NCI-H2029 treated with DMSO at 0.1 percent for 48 hours (cell line): ENCODE measurements around the gene GALNT10.

Experiments
- DNase-seq: peaks from one replicate; lab custom pipeline; 2025; lab: John Stamatoyannopoulos, UW

The GALNT10 gene

DNA sequence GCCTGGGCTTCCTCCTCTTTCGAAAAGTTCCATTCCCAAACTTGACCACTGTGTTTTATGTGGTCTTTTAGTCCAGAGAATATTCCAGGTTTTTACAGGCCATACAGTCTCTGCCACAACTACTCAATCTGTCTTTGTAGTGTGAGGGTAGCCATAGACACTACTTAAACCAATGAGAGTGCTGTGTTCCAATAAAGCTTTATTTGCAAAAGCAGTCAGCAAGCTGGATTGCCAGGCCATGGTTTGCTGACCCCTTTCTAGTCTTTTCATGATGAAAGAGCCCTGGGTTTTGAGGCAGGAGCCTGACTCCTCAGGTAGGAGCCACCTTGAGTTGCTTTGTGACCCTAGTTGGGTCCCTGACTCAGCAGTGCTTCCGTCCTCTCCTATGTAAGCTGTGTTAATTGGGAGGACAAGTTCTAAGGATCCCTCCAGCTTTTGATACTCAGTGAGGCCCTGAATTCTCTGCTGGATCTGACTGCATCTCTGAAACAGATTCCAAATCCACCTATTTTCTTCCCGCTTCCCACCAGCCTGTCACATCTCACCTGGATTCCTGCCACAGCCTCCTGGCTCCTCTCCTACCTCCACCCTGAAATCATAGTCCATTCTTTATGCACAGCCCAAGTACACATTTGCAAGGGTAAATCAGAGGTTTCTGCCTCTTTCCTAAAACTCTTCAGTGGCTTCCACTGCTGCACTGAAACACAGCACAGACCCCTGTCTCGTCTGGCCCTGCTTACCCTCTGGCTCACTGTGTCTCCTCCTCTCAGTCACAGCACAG is 13.5 kb downstream of the GALNT10 start:
- no peak for DNase-seq

DNA sequence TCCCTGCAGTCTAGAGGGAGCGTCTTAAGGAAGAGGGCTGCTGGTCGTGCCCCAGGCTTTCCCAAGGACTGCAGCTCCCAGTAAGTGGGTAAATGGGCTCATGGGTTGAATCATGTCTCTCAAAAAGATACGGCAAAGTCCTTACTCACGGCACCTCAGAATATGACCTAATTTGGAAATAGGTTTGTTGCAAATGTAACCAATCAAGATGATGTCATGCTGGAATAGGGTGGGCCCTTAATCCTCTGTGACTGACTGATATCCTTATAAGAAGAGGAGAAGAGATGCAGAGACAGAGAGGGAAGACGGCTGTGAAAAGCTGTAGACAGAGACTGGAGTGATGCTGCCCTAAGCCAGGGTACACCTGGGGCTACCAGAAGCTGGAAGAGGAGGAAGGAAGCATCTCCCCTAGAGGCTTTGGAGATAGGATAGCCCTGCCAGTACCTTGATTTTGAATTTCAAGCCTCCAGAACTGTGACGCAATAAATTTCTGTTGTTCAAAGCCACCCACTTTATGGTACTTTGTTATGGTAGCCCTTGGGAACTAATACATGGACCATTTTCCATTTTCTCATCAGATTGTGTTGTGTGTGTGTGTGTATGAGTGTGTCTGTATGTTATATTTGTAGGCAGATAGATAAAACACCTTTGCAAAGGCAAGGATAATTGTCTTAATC is 15.0 kb downstream of the GALNT10 start:
- no peak for DNase-seq

DNA sequence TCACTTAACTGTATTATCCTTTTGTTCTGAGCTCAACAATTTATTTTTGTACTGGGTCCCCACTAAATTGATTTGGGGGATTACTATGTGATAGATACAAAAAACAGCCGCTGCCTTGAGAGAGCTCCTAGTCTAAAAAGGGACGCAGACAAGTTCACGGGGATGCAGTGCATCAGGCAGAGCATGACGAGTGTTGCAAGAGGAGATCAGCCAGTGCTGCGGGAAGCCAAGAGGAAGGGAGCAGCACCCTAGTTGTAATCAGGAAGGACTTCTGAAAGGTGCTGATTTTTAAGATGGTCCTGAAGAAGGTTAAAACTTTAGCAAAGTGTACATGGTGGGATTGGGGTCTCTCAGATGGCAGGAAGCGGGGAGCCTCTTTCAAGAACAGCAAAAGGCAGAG is 15.8 kb downstream of the GALNT10 start:
- DNase-seq: no peak

DNA sequence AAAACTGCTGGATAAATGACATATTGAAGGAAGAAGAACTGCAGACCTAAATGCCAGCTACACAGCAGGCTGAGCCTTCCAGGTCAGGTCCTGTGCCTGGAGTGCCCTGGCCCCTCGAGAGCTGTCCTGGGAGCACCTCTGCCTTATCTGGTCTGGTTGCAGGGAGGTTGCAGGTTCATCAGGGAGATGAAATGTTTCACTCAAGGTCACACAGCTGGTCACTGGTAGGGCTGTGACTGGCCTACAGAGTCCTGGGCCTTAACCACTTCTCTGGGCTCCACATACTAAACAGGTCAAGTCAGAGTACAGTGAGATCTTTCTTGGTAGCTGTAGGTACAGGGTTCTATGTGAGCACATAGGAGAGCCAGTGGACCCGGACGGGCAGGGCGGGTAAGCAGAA is 16.7 kb downstream of the GALNT10 start:
- DNase-seq: no peak

DNA sequence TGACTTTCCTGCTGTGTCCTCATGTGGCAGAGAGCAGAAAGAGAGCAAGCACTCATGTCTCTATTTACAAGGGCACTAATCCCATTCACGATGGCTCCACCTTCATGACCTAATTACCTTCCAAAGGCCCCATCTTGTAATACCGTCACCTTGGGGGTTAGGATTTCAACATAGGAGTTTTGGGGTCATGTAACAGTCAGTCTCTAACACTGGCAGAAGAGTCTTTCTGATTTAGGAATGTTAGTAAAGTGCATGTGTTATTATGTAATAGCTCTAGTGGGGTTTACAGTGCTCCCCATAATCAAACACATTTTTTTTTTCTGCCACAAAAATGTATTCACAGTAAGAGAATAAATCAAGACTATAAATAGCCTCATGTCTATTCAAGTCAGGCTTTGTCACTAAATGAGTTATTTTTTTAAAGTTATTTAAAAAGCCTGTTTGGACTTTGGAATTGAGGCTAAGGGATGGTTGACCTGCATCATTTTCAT is 19.1 kb downstream of the GALNT10 start:
- DNase-seq: peak; percentile 14

DNA sequence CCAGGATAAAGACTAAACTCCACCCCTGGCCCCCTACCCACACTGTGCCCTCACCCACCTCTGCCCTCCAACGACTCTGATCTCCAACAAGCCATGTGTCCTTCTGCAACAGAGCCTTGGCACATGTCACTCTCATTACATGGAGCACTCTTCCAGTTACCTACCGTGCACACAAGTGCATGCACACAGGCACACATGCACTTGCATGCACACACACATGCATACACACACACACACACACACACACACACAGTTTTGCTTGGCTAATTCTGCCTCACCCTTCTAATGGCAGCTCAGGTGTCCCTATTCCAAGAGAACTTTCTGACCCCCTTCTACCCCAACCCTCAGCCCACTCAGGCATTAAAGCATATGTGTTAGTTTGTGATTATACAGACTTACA is 19.6 kb downstream of the GALNT10 start:
- DNase-seq: no peak

DNA sequence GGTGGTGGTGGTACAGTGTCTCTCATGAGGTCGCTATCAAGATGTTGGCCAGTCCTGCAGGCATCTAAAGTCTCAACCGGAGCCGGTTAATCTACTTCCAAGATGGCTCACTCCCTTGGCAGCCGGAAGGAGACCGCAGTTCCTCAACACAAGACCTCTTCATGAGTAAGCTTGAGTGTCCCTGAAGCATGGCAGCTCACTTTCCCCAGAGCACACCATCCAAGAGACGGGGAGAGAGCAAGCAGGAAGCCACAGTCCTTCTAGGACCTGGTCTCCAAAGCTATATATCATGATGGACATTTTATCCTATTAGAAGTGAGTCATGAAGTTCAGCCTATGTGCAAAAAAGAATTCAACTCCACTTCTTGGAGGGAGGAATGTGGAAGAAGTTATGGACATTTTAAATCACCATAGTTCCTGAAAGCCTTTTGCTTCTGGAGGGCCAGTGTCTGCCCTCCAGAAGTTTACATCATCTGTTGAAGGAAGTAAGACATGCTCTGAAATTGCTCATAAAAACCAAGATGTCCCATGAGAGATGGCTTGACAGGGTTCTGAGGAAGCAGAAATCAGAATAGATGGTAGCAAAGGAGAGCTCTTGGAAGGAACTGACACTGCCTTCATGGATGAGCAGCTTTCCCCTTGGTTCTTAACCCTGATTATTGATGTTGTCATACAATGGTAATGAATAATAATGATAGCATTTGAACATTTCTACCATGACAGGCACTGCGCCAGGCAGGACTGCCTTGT is 21.3 kb downstream of the GALNT10 start:
- DNase-seq: no peak

DNA sequence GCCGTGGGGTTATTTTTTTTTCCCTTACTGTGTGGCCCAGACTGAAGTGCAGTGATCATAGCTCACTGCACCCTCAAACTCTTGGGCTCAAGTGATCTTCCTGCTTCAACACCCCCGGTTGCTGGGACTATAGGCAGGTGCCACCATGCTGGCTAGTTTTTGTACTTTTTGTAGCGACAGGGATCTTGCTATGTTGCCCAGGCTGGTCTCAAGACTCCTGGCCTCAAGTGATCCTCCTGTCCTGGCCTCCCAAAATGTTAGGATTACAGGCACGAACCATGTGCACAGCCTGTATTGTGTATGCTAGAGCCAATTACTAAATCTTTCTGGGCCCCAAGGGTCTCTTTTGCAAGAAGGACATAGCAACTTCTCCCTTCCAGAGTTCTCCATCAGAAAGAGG is 23.1 kb downstream of the GALNT10 start:
- no peak for DNase-seq

DNA sequence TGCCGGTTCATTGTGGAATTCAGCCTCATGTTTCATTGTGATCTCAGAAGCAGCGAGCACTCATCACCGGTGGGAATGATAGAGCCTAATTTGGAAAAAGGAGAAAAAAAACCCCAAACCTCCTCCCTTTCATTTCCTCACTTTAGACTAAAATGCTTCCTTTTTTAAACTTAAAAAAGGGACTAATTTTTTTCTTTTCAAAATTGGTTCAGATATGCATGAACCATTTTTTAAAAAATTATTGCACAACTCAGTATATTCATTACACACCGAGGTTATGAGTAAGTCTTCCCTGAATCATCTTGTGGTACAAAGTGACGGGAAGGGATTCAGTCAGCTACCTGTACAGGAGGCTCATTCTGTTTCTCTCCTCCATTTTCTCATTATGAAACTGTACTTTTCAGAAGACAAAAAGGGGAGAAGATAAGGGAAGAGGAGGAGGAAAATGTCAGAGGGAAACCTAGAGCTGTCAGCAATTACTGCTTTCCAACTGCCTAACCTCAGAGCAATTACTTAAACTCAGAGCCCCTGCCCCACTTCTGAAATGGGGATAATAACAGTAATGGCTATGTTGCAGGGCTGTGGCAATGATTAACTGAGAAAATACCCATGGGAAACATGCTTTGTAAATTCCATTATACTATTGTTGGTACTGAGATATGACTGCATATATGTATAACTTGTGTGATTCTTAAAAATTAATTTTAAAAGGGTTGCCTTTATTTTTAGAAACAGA is 24.0 kb downstream of the GALNT10 start:
- no peak for DNase-seq

DNA sequence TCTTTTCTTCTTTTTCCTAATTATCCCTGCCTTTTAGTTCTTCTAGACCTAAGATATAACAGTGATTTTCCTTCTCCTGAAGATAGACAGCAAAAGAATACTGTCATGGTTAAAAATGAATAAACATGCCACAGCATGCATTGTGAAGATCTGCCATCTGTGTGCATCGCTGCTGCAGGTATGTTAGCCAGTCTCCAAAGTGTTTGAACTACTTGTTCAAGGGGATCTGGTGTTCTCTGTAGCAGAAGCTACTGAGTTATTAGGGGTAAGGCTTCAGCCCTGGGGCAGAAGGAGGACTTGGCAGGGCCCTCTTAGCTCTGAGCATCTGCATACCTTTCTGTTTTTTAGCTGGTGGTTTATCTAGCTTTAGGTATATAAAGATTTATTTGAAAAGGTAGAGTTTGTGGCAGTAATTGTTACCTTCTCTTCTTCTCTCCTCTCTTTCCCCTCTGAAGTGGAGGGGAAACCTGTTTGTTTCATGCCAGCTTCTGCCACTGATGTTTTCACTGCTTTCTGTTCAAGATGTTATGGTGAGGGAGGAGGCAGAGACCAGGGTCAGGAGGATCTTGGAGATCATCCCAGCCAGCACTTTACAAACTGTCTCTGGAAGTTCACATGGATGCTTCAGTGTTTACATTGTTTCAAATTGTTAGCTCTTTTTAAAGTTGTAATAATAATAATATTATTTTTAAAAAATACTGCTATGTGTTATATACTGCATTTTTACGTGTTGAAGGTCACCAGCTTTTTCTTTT is 25.2 kb downstream of the GALNT10 start:
- DNase-seq: no peak

DNA sequence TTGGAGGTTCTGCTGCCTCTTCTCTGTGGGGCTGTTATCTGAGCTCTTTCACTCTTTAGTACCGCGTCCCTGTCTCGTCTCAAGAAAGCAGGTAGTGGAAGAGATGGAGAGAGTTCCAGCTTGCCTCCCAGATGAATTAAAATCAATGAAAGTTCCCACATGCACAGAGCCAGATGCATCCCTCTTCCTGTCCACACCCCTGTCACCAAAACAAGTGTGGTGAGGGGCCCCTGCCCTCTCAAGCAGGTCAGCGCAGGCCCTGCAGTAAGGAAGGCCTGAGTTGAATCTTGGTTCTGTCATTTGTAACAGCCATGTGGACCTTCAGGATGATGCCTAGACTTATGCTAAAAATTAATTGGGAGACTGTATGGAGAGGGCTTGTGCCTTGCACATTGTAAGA is 26.9 kb downstream of the GALNT10 start:
- DNase-seq: no peak

DNA sequence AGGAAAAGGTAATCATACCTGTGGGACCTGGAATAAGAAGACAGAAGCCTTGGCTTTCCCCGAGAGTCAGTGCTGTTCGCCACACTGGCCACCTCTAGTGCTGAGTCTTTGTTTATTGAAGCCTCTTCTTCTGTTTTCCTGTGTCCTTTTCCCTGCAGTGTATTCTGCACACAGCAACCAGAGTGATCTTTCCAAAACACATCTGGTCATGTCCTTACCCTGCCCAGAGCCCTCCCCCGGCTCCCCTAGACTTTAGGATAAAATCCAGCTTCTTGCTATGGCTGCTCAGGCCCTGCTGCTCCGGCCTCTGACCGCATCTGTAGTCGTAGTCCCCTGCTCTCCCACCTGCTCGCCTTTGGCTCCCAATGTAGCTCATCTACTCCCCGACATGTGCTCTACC is 28.3 kb downstream of the GALNT10 start:
- no peak for DNase-seq

DNA sequence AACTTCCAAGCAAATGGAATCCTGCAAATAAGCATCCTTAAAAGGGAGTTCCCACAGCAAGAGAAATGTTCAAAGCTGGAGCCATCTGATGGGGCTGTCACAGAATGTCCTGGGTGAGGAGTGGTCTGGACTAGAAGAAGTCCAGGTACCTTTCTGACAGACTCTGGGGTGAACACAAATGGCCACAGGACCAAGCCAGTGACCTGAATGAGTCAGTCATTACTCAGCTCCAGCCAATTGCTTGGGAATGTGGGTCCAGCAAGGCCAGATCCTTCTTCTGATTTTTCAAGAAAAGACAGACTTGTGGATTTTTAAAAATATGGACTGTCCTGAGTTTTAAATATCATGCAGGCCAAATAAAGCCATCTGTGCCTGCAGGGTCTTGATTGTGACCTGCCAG is 30.1 kb downstream of the GALNT10 start:
- no peak for DNase-seq

DNA sequence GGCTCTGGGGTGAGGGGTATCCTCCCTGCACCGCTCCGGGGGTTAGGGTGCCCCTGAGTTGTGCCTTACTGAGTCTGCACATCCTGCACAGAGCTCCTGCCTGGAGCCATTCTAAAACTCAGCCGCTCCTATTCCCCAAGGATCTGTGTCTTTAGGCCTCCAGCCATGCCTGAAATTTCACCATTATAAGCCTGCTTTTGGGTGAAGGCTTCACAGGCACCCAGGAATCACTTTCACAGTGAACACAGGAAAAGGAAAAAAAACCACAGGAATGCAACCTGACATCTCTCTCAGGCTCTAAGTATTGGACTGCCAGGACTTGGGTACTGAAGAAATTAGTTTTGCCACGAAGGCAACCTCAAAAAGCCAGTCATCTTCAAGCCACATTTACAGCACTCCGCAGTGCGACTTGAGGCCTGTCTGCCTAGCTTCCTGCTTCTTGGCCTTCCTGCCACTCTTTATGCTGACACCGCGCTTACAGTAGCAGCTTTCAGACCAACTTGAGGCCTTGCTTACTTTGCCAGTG is 30.9 kb downstream of the GALNT10 start:
- DNase-seq: no peak

DNA sequence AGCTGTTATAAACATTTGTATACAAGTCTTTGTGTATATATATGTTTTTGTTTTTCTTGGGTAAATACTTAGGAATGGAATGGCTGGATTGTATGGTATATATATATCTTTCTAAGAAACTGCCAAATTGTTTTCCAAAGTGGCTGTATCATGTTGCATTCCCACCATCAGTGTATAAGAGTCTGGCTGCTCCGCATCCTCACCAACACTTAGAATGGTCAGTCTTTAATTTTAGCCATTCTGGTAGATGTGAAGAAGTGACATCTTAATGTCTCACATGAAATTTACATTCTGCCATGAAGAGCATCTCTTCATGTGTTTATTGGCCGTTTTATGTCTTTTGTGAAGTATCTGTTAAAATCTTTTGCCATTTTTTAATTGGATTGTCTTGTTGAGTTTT is 31.9 kb downstream of the GALNT10 start:
- DNase-seq: no peak

DNA sequence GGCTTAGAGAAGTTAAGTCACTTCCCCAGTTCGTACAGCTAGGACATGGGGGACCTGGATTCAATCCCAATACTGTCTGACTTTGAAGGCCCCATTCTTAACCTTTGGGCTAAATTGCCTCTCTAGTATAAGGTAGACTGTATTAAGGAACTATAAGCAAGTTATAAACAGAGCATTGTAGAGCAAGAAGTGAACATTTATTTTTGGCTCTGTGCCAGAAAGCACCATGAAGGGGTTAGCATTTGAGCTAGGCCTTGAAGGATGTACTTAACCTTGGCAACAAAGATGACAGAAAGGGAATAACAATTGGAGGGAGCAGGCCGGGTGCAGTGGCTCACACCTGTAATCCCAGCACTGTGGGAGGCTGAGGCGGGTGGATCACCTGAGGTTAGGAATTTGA is 32.8 kb downstream of the GALNT10 start:
- peak; percentile 48 for DNase-seq

DNA sequence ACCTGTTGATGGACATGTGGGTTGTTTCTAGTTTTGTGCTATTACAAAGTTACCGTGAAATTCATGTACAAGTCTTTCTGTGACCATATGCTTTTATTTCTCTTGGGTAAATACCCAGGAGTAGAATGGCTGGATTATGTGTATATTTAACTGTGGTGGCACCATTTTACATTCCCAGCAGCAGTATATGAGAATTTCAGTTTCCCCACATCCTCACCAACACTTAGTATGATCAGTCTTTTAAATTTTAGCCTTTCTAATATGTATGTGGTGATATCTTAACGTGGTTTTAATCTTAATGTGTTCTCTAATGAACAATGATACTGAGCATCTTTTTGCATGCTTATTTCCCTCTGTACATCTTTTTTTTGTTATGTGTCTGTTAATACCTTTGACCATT is 36.6 kb downstream of the GALNT10 start:
- DNase-seq: no peak

DNA sequence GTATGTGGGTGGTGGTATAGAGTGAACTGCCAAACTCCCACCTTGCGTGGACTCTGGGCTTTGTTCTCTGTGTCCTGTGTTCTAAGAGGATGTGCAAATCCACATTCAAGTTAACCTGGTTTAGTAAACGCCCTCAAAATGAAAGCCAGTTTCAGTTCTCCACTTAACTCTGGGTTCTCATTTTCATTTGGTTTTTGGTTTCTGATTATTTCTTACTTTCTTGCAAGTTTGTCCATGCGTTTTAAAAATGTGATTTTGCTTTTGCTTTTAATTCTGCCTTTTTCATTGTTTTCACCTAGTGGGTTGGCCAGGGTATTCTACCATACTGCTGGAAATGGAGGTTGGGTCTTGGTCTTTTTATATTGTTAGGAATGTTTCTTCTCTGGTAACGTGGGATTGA is 38.2 kb downstream of the GALNT10 start:
- DNase-seq: no peak

DNA sequence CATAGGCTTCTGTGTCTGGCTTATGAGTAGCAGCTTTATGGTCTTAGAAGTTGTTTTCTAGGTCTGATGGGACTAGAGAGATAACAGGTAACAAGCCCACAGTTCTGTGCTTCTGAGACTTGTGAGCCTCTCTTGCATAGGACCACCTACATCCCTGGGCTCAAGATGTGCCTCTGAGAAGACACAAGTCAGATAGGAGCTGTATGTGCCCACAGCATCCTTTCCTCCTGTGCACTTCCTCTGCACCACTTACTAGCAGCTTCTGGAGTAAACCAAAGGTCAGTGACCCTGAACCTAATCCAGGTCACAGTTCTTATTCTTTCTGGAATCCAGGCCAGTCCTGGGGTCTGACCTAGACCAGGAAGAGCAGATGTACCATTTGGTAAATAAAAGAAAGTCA is 40.0 kb downstream of the GALNT10 start:
- DNase-seq: no peak

DNA sequence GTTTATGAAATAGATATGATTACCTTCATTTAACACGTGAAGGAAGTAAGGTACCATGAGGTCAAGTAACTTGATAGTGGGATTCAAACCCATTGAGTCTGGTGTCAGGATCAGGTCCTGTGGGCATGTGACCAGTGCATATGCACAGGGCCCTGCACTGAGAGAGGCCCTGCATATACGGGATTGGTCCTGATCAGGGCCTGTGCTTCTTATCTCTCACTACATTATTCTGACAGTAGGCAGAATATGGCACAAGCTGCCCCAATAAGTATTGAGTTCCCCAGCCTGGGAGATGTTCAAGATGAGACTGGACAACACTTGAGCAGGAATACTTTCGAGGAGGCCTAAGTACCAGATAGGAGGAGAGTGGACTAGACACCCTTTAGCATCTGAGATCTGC is 44.0 kb downstream of the GALNT10 start:
- no peak for DNase-seq

DNA sequence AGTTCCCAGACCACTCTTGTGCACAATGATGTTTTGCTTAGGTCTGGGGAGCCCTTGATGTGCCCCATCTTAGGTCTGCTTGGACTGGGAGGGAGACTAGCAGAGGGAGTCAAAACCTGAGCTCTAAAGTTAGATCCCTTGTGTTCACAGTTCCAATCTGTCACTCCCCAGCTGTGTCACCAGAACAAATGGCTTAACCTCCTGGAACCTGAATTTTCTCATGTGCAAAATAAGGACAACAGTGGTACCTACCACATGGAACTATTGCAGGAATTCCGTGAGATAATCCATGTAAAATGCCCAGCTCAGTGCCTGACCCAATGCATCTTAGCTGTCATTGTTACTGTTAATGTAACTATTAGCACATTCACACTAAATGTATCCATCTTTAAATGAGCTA is 45.5 kb downstream of the GALNT10 start:
- DNase-seq: no peak
